MM.1S (cell line): ENCODE data around the gene ANTKMT.

Experiments used
- EZH2phosphoT487 ChIP-seq: fragments of 300-600 bp; sonication (generic); IDR thresholded peaks from 2 replicates; pipeline ENCODE4 v1.6.1; 2018; ENCODE audit warnings: antibody characterized with exemption, low read length
- TF ChIP-seq, protein P1 (sequence below): fragments of 300-600 bp; sonication (generic); IDR thresholded peaks from 2 replicates; pipeline ENCODE4 v1.5.1; 2016; ENCODE audit warnings: antibody characterized with exemption, low read length, mixed read lengths

DNA sequence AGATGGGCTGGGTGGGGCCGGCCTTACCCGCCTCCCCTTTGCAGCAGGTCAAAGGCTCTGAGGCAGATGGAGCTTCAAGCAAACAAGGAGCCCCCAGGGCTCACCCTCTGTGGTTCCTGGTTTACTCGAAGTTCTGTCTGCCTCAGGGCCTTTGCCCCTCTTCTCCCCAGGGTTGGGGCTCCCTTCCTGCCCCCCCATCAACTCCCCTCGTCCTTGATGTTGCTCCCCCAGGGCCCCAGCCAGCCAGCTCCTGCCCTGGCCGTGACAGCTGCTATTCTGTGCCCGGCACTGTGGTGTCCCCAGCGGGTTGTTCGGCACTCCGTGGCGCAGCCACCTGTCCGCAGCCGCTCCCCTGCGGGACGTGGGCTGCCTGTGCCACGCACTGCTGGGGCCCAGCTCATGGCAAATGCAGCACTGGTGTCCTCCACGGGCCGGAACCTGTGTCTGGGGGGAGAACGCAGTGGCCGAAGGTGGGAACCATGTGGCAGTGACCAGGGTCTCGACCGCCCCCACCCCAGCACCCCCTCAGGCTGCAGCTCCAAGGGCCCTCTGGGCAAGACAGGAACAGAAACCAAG is 10.4 kb upstream of the ANTKMT start:
- TF ChIP-seq, protein P1, sequence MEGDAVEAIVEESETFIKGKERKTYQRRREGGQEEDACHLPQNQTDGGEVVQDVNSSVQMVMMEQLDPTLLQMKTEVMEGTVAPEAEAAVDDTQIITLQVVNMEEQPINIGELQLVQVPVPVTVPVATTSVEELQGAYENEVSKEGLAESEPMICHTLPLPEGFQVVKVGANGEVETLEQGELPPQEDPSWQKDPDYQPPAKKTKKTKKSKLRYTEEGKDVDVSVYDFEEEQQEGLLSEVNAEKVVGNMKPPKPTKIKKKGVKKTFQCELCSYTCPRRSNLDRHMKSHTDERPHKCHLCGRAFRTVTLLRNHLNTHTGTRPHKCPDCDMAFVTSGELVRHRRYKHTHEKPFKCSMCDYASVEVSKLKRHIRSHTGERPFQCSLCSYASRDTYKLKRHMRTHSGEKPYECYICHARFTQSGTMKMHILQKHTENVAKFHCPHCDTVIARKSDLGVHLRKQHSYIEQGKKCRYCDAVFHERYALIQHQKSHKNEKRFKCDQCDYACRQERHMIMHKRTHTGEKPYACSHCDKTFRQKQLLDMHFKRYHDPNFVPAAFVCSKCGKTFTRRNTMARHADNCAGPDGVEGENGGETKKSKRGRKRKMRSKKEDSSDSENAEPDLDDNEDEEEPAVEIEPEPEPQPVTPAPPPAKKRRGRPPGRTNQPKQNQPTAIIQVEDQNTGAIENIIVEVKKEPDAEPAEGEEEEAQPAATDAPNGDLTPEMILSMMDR, result no peak
- no peak for TF ChIP-seq EZH2phosphoT487
